Osteocyte (in vitro differentiated cells): ENCODE results near the gene HECTD3. TPM values are rescaled to one million over a fixed set of nuclear protein-coding genes. Genes with fewer than 3 reads are reported as not detected.

Source experiments
- DNase-seq: peaks from one replicate; pipeline ENCODE4 v3.0.0; 2021; ENCODE audit warnings: mixed read lengths; ENCODE audit not compliant: unreplicated experiment; ENCODE audit errors: extremely low spot score
- H3K27ac Mint-ChIP-seq: one replicate; pipeline ENCODE4 v1.8.0; 2021; ENCODE audit warnings: mild to moderate bottlenecking, mixed read lengths; ENCODE audit not compliant: unreplicated experiment
- H3K27me3 Mint-ChIP-seq: one replicate; pipeline ENCODE4 v1.8.0; 2021; ENCODE audit warnings: mixed read lengths; ENCODE audit not compliant: unreplicated experiment
- H3K36me3 Mint-ChIP-seq: one replicate; pipeline ENCODE4 v1.8.0; 2021; ENCODE audit warnings: mixed read lengths; ENCODE audit not compliant: unreplicated experiment
- H3K4me1 Mint-ChIP-seq: one replicate; pipeline ENCODE4 v1.8.0; 2021; ENCODE audit warnings: mixed read lengths; ENCODE audit not compliant: unreplicated experiment
- H3K4me3 Mint-ChIP-seq: one replicate; pipeline ENCODE4 v1.8.0; 2021; ENCODE audit warnings: mild to moderate bottlenecking, moderate library complexity, mixed read lengths; ENCODE audit not compliant: unreplicated experiment
- H3K9me3 Mint-ChIP-seq: one replicate; pipeline ENCODE4 v1.8.0; 2021; ENCODE audit warnings: mixed read lengths; ENCODE audit not compliant: unreplicated experiment
- total RNA-seq: library from RNA; stranded (reverse); gene quantifications from 2 replicates; pipeline ENCODE4 v1.2.1, GENCODE V29; 2021
- TF ChIP-seq, protein P1 (sequence below): fragments of 200-600 bp; sonication (generic); IDR thresholded peaks from 2 replicates; pipeline ENCODE4 v1.5.0; 2021; ENCODE audit warnings: antibody characterized with exemption, mild to moderate bottlenecking, moderate library complexity

Gene HECTD3
- total RNA-seq, 1 donor from 2014 or later, result 49.4 TPM

DNA sequence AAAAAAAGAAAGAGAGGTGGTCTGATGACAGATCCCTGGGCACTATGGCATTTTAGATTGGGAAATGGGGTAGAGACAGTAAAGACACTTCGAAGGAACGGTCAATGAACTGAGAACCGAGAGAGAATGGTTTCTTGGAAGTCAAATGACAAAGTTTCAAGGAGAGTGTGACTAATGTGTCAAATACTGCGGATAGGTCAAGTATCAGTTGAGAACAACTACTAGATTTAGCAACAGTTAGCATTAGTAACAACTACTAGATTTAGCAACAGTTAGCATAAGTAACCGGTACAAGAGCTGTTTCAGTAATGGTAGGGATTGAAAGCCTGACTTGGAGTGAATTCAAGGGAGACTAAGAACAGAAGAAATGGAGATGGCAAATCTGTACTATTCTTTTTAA, 35.9 kb upstream of the HECTD3 start:
- Mint-ChIP-seq H3K36me3 (no peaks in the 10 kb centered on the region), H3K27ac (no peak overlapping the region), H3K27me3 (peaks cover 13% of the 10 kb centered on the region), H3K4me3 (no peak overlapping the region), H3K4me1 (peaks cover 2% of the 10 kb centered on the region), H3K9me3 (no peaks in the 10 kb centered on the region)
- DNase-seq, result no peak
- TF ChIP-seq, protein P1, sequence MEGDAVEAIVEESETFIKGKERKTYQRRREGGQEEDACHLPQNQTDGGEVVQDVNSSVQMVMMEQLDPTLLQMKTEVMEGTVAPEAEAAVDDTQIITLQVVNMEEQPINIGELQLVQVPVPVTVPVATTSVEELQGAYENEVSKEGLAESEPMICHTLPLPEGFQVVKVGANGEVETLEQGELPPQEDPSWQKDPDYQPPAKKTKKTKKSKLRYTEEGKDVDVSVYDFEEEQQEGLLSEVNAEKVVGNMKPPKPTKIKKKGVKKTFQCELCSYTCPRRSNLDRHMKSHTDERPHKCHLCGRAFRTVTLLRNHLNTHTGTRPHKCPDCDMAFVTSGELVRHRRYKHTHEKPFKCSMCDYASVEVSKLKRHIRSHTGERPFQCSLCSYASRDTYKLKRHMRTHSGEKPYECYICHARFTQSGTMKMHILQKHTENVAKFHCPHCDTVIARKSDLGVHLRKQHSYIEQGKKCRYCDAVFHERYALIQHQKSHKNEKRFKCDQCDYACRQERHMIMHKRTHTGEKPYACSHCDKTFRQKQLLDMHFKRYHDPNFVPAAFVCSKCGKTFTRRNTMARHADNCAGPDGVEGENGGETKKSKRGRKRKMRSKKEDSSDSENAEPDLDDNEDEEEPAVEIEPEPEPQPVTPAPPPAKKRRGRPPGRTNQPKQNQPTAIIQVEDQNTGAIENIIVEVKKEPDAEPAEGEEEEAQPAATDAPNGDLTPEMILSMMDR, result no peak

DNA sequence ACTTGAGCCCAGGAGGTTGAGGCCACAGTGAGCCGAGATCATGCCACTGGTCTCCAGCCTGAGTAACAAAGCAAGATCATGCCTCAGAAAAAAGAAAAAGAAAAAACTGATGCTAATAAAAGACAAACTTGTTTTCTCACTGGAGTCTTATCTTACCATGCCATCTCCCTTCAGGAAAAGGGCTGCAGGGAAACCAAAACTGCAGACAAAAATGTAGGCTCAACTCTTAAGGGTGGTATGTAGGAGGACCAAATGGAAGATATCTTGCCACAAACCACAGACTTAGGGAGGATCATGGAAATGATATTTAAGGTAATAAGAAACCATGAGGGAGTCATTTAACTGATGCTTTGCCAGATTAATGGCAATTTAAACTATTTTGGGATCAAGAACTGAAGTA, 33.8 kb upstream of the HECTD3 start:
- TF ChIP-seq, protein P1, result no peak
- Mint-ChIP-seq H3K27ac (no peak overlapping the region), H3K9me3 (no peaks in the 10 kb centered on the region), H3K27me3 (peaks cover 5% of the 10 kb centered on the region), H3K36me3 (no peaks in the 10 kb centered on the region), H3K4me3 (no peak overlapping the region), H3K4me1 (no peaks in the 10 kb centered on the region)
- no peak for DNase-seq

DNA sequence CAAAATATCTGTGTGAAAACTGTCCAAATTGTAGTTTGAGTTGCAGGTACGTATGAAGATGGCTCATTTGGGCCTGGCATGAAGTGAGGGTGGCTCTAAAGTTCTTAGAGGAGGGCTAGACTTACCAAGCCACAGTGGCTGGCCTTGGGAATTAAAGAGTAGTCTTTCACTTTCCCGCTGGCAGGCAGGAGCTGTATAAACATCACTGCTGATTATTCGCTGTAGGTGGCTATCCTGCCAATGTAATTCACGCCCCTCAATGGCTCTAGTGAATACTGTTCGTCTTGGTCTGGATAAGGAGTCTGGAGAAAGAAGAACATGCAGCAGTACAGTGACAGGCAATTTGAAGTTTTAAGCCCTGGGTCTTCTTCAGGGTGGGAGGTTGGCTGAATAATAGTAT, 32.0 kb upstream of the HECTD3 start:
- TF ChIP-seq, protein P1, result no peak
- H3K27ac Mint-ChIP-seq, result no peak overlapping the region
- no peaks in the 10 kb centered on the region for H3K4me1 Mint-ChIP-seq
- no peak for DNase-seq
- no peaks in the 10 kb centered on the region for H3K9me3 Mint-ChIP-seq
- H3K36me3 Mint-ChIP-seq, result no peaks in the 10 kb centered on the region
- H3K27me3 Mint-ChIP-seq, result peaks cover 8% of the 10 kb centered on the region
- H3K4me3 Mint-ChIP-seq, result no peak overlapping the region

DNA sequence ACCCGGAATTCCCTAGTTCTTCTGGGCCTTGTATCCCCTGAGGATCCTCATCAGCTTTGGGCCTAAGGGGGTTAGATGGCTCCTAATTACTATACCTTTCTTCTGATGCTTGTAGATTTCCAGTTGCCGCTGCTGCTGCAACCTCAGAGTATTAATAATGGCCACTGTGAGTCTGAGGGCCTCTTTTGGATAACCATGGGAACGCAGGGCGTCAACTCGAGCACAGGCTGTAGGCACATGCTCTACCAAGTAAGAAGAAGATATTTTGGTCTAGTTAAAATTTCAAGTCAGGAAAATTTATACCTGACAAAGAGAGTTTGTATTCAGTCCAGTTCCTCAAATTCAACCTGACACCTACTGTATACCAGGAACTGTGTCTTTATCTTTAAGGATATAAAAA, 29.2 kb upstream of the HECTD3 start:
- H3K4me3 Mint-ChIP-seq, result no peak overlapping the region
- TF ChIP-seq, protein P1, result no peak
- no peaks in the 10 kb centered on the region for H3K9me3 Mint-ChIP-seq
- H3K4me1 Mint-ChIP-seq, result no peaks in the 10 kb centered on the region
- no peaks in the 10 kb centered on the region for H3K36me3 Mint-ChIP-seq
- DNase-seq, result peak; percentile 13
- peaks cover 9% of the 10 kb centered on the region for H3K27me3 Mint-ChIP-seq
- H3K27ac Mint-ChIP-seq, result no peak overlapping the region

DNA sequence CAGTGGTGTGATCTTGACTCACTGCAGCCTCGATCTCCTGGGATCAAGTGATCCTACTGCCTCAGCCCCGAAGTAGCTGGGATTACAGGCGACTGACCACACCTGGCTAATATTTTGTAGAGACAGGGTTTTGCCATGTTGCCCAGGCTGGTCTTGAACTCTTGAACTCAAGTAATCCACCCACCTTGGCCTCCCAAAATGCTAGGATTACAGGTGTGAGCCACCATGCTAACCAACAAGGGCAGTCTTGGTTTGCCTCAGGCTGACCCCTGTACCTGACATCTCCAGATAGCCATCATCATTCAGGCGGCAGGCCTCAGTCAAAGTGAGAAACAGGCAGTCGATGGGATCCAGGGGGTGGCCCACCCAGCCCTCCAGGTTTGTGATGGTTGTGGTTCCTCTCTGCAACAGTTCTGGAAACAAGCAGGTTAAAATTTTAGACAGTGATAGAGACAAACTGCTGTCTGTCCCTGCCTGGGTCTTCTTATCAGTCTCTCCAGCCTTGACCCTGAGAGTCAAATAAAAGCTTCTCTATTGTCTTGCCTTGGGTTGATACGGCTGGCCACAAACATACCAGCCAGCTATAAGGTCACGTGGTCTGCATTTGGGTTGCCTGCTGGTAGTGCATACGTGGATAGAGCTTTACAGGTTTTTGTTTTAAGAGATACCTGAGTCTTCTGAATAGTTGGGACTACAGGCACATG, 27.7 kb upstream of the HECTD3 start:
- Mint-ChIP-seq H3K27ac (no peak overlapping the region), H3K4me3 (no peak overlapping the region), H3K4me1 (no peaks in the 10 kb centered on the region), H3K27me3 (peaks cover 9% of the 10 kb centered on the region), H3K36me3 (no peaks in the 10 kb centered on the region), H3K9me3 (no peaks in the 10 kb centered on the region)
- TF ChIP-seq, protein P1, result no peak
- peak; percentile 66 for DNase-seq
